ENCODE data around the gene NATD1.

Gene NATD1

DNA sequence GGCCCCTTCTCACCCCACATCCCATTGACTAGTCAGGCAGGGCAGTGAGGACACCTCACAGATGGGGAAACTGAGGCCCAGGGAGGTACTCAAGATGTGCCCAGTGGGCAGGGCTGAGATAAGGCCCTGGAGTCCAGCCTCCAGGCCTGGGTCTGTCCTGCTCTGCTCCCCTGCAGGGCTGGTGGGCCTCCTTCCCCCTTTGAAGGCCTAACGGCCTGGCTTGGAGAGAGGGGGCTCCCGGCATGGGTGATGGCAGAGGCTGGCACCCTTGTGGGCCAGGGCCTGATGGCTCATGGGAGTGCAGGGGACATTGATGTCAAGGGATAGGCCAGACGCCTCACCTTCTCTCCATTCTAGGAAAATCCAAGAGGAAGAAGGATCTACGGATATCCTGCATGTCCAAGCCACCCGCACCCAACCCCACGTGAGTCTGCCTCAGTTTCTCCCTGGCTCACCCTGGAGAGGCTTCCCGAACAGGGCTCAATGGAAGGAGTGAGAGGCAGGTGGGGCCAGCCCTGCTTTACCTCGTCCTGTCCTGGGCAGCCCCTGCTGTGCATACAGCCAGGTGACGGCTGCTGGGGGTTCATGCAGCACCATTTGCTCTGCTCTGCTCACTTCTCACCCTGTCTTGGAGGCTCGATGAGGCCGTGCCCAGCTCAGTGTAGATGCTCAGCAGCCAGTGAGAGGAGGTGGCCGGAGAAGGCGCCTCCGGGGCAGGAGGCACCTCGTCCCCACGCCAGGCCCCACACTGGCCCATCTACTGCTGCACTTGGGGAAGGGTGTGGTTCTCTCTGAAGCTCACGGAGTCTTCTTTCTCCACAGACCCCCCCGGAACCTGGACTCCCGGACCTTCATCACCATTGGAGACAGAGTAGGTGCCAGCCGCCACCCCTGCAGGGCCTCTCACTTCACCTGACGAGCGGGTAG, 45.1 kb upstream of the NATD1 start:
- no peak for DNase-seq (ENCODE audit: low read depth)
- H3K4me3 ChIP-seq (replicated peaks; ENCODE audit: low read depth, low read length) = no peak overlapping the region
- TF ChIP-seq, protein P1, sequence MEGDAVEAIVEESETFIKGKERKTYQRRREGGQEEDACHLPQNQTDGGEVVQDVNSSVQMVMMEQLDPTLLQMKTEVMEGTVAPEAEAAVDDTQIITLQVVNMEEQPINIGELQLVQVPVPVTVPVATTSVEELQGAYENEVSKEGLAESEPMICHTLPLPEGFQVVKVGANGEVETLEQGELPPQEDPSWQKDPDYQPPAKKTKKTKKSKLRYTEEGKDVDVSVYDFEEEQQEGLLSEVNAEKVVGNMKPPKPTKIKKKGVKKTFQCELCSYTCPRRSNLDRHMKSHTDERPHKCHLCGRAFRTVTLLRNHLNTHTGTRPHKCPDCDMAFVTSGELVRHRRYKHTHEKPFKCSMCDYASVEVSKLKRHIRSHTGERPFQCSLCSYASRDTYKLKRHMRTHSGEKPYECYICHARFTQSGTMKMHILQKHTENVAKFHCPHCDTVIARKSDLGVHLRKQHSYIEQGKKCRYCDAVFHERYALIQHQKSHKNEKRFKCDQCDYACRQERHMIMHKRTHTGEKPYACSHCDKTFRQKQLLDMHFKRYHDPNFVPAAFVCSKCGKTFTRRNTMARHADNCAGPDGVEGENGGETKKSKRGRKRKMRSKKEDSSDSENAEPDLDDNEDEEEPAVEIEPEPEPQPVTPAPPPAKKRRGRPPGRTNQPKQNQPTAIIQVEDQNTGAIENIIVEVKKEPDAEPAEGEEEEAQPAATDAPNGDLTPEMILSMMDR (IDR thresholded peaks at IDR 0.05; ENCODE audit: low read length, missing control alignments) = no peak

DNA sequence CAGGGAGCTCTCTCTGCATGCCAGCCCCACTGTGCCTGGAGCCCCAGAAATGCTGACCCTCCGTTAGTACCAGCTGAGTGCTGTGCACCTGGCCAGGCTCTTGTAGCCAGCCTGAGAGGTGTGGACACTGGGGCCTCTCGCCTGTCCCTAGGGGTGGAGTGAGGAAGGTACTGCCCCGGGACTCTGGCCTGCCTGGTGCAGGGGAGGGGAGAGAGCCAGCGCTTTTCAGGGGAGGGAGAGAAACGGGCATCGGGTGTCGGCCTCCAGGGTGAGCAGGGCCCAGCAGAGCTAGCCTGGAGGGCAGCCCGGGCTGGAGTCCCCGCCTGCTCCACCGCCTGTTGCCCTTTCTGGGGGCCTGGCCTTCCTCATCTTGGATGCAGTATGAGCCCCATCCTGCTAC, 44.4 kb upstream of the NATD1 start:
- H3K4me3 ChIP-seq (replicated peaks; ENCODE audit: low read depth, low read length) = no peak overlapping the region
- TF ChIP-seq, protein P1 (IDR thresholded peaks at IDR 0.05; ENCODE audit: low read length, missing control alignments) = no peak
- DNase-seq (ENCODE audit: low read depth) = no peak

DNA sequence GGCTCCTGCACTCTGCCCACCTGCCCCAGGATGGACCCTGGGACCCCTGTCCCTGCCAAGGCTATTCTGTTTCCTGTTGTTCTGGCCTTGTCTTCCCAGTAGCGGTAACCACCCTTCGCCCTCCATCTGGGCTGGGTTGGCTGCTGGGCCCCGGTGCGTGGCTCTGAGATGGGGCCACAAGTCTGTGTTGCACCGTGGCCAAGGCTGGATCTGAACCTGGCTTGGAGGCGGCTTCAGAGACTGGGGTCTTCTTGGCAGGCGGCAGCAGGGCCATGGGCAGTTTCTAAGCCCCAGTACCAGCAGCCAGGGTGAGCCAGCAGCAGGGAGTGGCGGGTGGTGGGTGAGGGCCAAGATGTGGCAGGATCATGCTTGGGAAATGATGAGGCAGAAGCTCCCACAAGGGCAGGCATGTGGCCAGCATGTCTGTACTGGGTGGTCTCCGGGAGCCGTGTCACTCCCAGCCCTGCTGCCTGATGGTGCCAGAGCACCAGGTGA, 43.9 kb upstream of the NATD1 start:
- H3K4me3 ChIP-seq (replicated peaks; ENCODE audit: low read depth, low read length) = no peak overlapping the region
- TF ChIP-seq, protein P1 (IDR thresholded peaks at IDR 0.05; ENCODE audit: low read length, missing control alignments) = no peak
- DNase-seq (ENCODE audit: low read depth) = no peak

DNA sequence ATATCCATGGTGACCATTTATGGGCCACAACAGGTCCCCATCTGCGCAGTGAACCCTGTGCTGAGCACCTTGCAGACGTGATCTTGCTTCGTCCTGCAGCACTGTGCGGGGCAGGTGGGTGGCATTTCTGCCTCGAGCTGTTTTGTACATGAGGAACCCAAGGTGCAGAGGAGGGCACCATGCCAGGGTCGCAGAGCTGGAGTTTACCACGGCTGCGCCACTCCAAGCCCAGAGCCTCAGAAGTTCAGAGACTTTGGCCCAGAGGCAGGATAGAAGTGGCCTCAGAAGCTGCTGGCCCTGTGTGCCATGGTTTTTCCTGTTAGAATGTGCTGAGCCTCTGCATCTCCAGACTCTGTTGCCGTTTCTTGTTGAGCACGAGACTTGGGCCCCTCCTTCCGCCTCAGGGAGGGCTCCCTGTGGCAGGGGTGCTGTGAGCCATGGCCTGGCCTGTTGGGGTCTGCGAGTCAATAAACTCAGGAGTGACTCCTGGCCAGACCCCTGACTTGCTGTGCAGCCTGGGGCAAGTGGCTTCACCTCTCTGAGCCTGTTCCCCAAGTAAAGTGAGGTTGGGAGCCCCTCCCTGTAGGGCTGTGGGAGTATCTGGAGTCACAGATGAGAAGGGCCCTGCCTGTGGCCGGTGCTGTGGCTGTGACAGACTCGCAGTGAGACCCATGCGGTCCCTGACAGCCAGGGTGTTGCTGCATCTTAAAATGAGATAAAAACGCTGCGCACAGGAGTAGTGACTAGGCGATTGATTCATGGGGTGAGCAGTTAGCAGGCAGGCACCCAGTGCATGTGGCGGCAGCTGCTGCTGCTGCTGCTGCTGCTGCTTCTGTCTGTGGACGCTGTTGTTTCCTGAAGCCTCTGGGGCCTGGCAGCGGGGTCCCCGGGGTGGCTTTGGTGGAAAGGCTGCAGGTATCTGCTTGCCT, 43.2 kb upstream of the NATD1 start:
- no peak for DNase-seq (ENCODE audit: low read depth)
- H3K4me3 ChIP-seq (replicated peaks; ENCODE audit: low read depth, low read length) = no peak overlapping the region
- TF ChIP-seq, protein P1 (IDR thresholded peaks at IDR 0.05; ENCODE audit: low read length, missing control alignments) = no peak

DNA sequence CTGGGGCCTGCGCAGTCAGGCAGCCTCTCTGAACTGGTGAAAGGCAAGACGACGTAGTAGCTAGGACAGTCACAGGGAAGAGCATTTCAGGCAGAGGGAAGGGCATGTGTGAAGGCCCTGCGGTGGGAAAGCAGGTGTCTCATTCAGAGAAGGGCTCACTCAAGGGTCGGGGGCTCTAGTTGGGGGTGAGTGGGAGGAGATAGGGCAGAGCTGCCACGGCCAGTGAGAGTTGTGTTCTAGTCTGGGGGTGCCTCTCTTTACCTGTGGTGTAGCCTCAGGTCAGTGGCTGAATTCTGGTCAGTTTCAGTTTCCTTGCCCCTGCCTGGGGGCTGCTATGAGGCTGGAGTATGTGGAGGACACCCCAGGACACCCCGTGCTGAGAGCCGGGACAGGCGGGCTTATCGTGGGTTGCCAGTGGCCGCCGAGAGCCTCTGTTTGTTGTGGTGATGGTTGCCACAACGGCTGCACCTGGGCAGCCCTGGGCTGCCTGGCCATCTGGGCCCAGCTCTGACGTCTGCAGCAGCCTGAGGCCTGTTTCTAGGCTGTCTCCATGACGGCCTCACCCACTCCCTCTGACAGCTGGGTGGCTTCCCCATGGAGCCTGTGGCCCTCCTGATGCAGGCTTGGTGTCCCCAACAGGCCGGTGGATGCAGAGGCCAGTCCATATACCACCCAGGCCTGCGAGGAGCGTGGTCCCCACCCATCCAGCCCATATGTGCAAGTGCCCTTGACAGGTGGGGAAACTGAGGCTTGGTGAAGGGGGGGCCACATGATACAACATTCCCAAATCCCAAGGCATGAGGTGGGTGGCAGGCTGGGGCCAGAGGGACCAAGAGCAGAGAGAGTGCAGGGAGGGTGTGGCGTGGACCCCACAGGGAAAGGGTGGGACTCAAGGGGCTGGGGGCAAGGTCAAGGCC, 42.1 kb upstream of the NATD1 start:
- H3K4me3 ChIP-seq (replicated peaks; ENCODE audit: low read depth, low read length) = no peak overlapping the region
- DNase-seq (ENCODE audit: low read depth) = peak; percentile 26
- TF ChIP-seq, protein P1 (IDR thresholded peaks at IDR 0.05; ENCODE audit: low read length, missing control alignments) = no peak

All from fibroblast of pulmonary artery (primary cell).